Right renal cortex interstitium (tissue), 3 donors: Measurements from ENCODE around the gene SLC6A18. TPM values are rescaled to one million over a fixed set of nuclear protein-coding genes. Genes with fewer than 3 reads are reported as not detected.

Experiments used
- DNase-seq, 3 donors: peaks; one replicate each; pipeline ENCODE4 v3.0.0-alpha.2; 2013; ENCODE audit warnings: low read depth in 3 of 3, low spot score in 2 of 3
- polyA plus RNA-seq, 3 donors: library from polyadenylated mRNA; unstranded; fragments of 120-200 nt; gene quantifications; one replicate each; pipeline ENCODE4 v1.2.1, GENCODE V29; 2013; ENCODE audit not compliant: insufficient read length in 3 of 3

The SLC6A18 gene
- polyA plus RNA-seq: 1 to 10 TPM in 2 of 3 donors, under 1 TPM in 1; 0.31 to 4.7 (median 1.5) TPM

GRCh38 chr5:1225081-1225480, at the start of gene SLC6A18:
SLC6A18 (plus strand) TSS chr5:1225381; CDS start chr5:1225478, 97 bp downstream.
- no peak for DNase-seq

- DNase-seq: no peak
These were observed 49.2 kb upstream of the SLC6A18 start for GRCh38 chr5:1175801-1176472.

GRCh38 chr5:1176473-1177391, 48.4 kb upstream of the SLC6A18 start:
- no peak for DNase-seq

- no peak for DNase-seq
These were observed 47.2 kb upstream of the SLC6A18 start for GRCh38 chr5:1177826-1178528.

GRCh38 chr5:1178529-1179382, 46.4 kb upstream of the SLC6A18 start:
- DNase-seq: no peak

- DNase-seq: no peak
These were observed 45.8 kb upstream of the SLC6A18 start for GRCh38 chr5:1179383-1179715.

- DNase-seq: no peak
These were observed 45.1 kb upstream of the SLC6A18 start for GRCh38 chr5:1180096-1180495.

GRCh38 chr5:1180841-1181271, 44.3 kb upstream of the SLC6A18 start:
- no peak for DNase-seq

- no peak for DNase-seq
These were observed 43.5 kb upstream of the SLC6A18 start for GRCh38 chr5:1181451-1182359.

GRCh38 chr5:1182360-1182632, 42.9 kb upstream of the SLC6A18 start:
- DNase-seq: no peak

- no peak for DNase-seq
These were observed 42.4 kb upstream of the SLC6A18 start for GRCh38 chr5:1182633-1183423.

GRCh38 chr5:1183424-1184162, 41.6 kb upstream of the SLC6A18 start:
- no peak for DNase-seq

GRCh38 chr5:1184163-1184470, 41.1 kb upstream of the SLC6A18 start:
- no peak for DNase-seq

GRCh38 chr5:1184481-1184880, 40.7 kb upstream of the SLC6A18 start:
- DNase-seq: no peak

GRCh38 chr5:1185038-1185627, 40.0 kb upstream of the SLC6A18 start:
- no peak for DNase-seq

- DNase-seq: no peak
These were observed 39.4 kb upstream of the SLC6A18 start for GRCh38 chr5:1185629-1186350.
